HG03432 (cell line): ENCODE results near the gene PCBP3.

ENCODE experiments used
- ATAC-seq: cut with Tn5 transposase; IDR thresholded peaks from one replicate; pipeline ENCODE4 v1.9.1; 2021; ENCODE audit warnings: mild to moderate bottlenecking, moderate library complexity; ENCODE audit not compliant: unreplicated experiment

The PCBP3 gene

DNA sequence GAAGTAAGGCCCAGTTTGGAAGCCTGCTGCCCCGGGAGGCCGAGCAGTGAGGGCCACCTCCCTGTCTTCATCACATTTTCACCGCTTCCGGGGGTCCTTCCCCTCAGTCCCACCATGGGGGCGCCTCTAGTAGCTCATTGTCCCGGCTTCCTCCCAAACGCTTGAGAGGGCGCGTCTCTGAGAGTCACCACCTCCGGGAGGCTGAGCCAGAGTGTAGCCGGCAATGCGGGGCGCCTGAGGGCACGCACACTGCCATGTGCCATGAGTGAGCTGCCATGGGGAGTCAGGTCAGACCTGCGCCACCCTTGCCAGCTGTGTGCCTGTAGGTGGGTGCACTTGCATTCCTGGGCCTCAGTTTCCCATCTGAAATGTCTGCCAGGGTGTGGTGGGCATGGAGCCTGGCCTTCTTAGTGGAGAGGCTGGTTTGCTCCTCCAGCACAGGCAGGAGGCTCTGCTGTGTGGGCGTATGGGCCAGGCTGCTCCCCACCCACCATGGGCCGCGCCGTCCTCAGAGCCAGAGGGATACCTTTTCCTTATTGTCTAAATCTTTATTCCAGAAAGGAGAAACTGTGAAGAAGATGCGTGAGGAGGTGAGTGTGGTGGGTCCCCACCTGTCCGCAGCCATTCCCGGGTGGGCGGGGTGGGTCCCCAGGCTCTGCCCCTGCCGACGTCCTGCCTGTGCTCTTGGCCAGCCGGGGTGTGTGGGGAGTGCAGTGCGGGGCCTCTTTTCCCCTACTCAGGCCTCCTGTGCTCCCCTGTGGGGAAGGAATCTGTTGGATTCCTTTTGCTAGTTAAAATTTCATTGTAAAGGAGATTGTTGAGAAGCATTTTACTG is 256.7 kb downstream of the PCBP3 start:
- no peak for ATAC-seq

DNA sequence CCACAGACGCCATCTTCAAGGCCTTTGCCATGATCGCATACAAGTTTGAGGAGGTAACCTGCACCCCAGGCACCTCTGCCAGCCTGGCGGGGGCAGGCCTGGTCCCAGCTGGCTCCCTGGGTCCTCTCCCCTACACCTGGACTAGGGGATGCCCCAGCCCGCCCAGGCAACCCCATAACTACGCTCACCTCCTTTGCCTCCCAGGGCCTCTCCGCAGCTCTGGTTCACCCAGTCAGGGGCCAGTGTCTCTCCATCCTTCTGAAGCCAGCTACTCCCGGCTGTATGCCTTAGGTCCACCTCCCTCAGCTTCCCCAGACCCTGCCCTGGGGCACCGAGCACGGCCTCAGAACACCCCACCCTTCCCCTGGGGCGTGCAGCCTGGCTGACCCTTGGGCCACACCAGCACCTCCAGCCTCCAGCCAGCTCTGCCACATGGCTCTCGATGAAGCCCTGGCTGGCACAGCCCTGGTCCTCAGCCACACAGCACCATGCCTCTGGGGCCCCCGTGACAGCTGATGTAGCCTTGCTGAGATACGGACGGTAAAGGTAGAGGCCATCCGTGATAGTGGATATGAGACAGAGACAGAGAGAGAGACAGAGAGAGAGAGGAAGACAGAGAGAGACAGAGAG is 257.7 kb downstream of the PCBP3 start:
- no peak for ATAC-seq

DNA sequence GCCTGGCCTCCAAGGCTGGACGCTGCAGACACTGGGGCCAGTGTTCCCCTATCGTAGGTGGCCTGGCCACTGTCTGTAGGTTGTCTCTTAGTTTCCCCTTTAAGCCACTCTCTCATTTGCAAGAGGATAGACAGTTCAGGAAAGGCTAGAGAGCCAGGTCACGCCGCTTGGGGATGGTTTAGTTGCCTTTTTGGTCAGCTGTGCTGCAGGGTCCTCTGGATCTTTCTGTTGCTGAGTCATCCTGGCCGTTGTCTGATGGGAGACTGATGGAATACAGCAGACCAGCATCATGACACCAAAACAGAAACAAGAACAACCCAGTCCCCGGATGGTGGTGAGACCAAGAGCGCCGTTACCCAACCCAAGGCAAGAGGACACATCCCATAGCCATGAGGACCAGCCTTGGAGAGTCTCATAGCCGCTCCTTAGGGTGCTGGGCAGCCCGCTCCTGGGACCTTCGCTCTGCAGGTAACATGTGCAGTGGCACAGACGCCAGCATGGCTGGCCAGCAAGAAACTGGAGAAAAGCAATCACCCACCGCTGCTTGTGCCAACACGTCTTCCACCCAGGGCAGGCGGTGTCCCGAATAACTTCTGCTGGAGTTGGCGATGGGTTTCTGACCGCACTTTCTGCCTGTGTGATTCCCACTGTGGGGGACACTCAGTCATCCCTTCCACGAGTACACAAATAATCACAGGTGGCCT is 258.9 kb downstream of the PCBP3 start:
- ATAC-seq: no peak

DNA sequence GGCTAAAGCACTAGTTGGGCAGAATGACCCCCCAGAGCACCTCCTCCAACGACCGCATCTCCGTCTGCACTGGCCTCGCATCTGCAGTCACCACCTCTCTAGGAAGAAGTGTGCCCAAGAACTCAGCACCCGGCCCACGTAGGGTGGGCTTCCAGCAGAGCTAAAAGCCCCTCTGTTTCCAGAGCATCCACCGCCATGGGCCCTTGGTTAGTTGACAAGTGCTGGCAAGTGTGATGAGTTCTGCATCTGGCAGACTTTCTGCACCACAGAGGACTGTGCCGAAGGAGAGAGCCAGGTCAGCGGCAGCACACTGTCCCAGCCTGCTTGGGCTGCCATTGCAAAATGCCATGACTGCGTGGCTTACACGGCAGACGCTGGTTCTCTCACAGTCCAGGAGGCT is 261.7 kb downstream of the PCBP3 start:
- ATAC-seq: no peak

DNA sequence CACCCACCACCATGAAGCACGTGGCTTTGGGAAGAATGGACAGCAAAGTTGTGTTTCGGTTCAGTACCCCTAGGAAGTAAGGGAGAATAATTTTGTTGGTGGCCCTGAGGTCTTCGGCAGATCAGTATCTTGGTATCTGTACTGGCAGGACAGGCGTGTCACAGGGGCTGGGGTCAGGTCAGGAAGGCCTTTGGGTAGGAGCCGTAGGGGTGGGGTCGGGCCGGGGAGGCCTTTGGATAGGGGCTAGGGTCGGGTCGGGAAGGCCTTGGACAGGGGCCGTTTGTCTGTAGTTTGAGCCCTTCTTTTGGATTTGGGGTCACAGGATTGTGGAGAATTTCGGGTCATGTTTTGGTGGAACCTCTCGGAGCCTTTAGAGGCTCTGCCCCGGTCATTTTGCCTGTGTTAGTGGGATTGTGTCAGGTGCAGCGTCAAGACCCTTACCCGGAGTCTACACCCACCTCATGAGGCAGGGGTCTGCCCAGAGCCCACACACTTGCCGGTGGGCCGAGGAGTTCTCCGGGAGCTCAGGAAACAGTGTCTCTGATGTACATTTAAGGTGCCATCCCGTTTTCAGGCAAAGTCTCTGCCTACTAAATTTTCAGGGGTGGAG is 262.8 kb downstream of the PCBP3 start:
- no peak for ATAC-seq

DNA sequence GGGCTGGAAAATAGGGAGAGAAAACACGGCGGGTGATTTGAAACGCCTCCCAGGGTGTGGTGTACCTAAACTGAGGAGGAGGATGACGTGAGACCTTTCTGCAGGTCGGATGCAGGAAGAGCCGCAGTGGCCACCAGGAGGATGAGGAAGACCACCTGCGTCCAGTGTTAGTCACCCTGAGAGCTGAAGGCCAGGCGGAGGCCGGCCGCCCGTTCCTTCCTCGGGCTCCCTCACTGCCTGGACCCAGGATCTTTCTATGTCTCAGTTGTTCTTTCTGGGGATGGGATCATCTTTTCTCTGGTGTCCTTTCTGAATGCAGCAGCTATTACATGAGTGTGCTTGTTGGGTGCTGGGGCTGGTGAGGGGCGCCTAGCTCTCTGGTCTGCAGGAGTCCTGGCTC is 263.3 kb downstream of the PCBP3 start:
- no peak for ATAC-seq

DNA sequence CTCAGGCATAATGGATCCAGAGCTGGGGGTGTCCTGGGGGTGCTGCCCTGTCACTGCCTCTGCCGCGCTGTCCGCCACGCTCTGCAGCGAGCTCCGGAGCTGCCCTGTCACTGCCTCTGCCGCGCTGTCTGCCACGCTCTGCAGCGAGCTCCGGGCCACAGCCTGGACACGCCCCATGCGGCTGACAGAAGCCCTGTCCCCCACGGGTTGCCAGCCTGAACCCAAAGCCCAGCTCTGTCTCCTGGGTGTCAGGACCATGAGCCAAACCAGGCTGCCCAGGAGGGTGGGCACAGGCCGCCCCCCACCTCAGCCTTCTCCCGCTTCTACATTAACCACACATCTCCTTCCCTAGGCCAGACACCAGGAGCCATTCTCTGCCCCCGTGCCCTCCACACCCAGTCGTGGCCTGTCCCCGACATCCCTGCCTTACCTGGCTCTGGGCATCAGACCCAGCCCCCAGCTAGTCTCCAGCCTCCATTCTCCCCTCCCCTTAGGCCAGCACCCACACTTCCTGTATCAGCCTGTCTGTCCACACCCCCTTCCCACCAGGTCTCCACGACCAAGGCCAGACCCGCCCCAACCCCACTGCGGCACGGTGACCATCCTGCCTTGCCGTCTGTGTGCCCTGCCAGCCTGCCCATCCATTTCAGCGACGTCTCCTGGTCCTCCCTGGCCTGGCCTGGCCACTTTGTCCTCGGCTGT is 265.2 kb downstream of the PCBP3 start:
- no peak for ATAC-seq

DNA sequence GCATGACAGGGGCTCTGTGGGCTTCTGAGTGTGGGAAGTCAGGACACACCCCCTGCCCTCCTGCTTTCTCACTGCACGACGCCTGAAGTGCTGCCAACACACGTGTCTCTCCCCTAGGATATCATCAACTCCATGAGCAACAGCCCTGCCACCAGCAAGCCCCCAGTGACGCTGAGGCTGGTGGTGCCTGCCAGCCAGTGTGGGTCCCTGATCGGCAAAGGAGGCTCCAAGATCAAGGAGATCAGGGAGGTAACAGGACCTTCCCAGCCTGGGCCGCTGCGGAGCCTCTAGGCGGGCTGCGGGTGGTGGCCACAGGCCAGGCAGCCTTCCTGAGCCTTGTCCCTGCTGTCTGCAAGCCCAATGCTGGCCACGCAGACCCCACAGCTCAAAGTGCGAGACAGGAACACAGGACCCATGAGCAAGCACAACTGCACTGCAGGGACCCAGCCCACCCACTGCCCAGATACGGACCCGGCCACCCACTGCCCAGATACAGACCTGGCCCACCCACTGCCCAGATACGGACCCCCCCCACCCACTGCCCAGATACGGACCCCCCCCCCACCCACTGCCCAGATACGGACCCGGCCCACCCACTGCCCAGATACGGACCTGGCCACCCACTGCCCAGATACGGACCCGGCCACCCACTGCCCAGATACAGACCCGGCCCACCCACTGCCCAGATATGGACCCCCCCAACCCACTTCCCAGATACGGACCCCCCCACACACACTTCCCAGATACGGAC is 265.9 kb downstream of the PCBP3 start:
- no peak for ATAC-seq

DNA sequence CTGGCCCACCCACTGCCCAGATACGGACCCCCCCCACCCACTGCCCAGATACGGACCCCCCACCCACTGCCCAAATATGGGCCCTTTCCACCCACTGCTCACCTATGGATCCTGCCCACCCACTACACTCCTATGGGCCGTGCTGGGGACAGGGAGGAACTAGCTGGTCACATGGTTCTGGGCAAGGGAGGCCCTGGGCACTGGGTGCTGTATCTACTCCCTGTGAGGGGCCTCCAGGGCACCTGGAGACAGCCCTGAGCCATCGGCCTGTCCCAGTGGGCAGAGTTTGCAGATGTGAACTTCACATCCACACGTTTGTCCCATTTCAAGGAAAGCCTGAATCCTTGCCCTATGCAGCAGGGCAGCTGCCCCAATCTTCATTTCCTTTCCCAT is 266.6 kb downstream of the PCBP3 start:
- ATAC-seq: no peak

DNA sequence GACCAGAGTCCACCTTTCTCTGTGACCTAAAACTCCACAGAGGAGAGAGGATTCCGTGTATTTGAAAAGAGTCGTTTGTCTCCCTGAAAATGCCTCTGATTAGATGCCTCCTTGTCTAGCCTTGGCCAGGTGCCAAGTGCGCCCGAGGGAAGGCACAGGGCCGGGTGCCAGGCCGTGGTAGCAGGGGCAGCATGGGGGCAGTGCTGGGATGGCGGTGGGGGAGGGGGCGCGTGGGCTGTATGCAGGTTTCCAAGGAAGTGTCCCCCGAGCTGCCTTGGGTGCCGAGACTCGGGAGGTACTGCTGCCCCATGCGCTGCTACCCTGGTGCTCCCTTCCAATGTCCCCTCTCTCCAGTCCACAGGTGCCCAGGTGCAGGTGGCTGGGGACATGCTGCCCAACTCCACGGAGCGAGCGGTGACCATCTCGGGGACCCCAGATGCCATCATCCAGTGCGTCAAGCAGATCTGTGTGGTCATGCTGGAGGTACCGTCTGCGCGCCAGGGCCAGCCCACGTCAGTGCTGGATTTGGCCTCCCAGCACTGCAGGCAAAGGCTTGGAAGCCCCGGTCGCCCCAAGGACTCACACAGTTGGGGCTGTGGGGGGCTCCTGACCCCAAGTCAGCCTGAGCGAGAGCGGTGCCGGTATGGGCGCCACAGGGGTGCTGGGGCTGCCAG is 267.2 kb downstream of the PCBP3 start:
- no peak for ATAC-seq

DNA sequence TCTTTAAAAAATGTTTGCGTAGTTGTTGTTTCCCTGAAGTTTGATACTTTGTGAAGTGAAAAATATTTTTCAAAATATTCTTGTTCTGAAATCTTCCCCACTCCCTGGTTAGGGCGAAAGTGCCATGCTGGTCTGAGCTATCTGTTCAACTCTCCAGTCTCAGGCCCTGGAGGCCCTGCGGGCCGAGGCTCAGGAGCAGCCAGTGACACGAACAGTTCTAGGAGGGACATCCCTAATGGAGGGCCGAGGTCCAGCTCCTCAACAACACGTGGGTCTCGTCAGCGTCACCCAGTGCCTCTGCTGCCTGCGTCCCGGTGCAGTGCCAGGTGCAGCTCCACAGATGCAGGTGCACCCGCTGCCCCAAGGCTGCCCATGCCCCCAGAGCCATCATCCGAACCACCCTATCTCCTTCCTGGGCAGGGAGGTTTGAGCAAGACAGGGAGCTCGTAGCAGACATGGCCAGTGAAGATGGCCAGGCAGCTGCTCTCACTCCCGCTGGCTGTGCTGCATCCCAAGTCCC is 268.3 kb downstream of the PCBP3 start:
- ATAC-seq: no peak

DNA sequence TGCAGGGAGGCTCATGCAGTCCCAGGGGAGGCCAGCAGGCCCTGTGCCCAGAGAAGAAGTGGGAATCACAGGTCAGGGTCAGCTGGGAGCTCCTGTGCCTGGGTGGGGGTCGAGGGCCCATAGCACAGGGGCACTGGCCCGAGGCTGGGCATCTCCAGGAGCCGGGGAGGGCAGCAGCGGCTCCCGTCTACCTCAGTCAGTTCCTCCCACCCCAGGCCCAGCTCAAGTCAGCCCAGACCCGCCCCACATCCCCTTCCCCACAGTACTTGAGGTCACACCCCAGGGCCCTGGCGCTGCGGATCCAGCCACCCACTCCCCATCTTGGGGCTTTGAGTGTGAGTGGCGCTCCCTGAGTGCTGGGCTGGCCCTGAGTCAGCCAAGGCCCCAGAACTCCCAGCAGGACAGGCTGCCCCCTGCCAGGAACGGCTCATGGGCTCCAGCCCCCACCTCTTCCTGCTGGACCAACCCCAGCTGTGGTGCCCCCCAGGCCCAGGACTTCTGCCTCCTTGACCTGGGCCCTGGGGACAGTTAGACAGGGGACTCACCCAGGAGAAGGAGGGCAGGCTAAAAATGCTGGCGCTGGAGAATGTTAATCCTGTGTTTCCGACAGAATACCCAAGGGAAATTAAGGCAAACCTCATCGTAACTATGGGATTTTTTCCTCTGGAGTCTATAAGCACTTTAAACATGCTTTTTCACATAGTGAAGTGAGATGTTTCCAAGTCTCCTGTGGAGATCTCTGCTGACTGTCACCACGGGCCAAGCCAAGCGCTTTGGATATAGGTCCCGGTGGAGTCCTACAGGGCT is 269.3 kb downstream of the PCBP3 start:
- no peak for ATAC-seq

DNA sequence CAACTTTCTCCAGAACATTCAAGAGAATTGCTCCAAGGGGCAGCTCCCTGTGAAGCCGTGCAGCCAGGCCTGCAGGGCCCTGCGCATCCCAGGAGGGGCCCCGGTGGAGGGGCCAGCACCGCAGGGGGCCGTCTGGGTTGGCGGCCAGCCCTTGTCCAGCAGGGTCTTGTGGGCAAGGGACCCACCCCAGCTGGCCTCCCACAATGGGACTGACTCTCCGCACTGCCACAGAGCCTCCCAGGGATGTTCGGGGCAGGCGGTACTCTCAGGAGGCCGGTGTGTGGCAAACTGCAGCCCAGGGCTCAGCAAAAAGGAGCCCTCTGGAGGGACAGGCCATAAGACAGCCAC is 269.9 kb downstream of the PCBP3 start:
- ATAC-seq: no peak

DNA sequence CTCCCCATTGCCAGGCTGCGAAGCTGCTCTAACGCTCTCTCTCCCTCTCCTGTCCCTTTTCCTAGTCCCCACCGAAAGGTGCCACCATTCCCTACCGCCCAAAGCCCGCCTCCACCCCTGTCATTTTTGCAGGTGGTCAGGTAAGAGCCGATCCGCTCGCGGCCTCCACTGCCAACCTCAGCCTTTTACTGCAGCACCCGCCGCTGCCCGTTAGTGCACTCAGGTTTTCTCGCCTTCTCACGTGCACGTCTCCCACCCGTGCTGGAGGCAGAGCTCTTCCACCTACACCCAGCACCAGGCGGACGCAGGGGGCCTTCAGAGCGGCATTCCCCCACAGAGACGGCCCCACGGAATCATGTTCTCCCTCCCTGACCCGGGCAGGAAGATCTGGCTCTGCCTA is 270.4 kb downstream of the PCBP3 start:
- no peak for ATAC-seq

DNA sequence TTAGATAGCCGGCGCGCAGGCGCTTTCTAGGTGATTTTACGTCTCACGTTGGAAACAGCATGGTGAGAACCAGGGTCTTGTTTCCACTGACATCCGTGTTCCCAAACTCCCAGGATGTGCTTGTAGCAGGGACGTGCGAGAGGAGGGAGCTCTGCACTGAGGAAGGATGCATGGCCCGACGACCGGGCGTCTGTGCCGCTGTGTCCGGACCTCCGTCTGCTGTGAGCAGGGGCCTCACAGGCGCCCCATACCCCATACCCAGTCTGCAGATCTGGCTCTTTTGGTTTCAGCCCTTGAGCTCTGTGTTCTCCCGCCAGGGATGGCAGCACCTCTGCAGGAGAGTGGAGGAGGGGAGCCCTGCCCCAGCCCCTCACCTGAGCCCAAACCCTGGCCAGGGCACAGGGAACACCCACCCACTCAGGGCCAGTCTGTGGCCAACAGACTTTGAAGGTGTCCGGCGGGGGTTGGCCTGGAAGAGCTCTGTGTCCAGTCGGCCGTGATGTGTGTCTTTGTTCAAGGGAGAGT is 270.9 kb downstream of the PCBP3 start:
- ATAC-seq: no peak

DNA sequence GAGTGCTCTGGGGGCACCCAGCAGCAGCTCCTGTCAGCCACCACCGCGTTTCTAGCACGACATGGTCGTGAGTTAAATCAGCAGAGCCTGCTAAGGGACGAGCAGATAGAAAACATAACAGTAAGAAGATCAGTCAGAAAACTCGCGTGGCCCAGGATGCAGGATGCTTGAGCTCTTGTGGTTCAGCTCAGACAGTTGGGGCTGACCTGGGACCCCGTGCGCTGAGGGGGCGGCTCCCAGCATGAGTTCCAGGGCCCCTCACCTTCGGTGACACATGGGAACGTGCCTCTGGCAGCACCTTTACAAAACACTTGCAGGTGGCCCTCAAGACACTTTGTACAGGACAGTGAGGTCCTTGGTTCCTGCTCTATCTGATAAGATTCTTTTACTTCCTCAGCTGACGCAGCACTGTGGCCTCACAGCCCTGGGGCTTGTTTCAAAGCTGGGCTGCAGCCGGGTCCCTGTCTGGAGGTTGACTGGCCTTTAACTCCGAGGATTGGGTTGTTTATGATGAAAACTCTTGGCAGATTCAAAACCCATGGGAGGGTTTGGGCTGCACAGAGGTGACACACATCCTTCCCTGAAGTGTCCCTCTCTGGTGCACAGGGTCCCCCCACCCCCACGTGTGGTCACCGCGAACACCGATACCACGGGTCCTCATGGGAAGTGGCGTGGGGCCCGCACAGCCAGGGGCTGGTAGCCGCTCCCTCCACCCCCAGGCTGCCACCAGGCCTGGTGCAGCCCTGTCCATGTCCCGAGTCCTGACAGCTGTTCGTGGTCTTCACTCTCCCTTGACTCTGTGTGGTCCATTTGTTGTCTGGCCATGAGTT is 272.7 kb downstream of the PCBP3 start:
- ATAC-seq: no peak

DNA sequence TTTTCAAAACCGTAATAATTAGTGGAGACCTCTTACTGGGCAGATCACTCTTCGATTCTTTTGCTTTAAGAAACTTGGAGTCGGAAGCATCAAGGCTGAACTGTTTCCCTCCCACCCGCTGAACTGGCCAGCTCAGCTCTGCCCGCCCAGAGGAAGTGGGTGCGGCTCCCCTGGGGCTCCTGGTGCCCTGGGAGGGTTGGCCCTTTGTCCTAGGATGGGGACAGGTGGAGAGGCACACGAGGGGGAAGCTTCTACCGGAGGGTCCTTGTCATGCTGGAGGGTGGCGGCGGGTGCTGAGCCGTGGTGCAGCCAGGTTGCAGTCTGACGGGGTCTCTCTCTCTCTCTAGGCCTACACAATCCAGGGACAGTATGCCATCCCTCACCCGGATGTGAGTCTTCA is 273.7 kb downstream of the PCBP3 start:
- no peak for ATAC-seq

DNA sequence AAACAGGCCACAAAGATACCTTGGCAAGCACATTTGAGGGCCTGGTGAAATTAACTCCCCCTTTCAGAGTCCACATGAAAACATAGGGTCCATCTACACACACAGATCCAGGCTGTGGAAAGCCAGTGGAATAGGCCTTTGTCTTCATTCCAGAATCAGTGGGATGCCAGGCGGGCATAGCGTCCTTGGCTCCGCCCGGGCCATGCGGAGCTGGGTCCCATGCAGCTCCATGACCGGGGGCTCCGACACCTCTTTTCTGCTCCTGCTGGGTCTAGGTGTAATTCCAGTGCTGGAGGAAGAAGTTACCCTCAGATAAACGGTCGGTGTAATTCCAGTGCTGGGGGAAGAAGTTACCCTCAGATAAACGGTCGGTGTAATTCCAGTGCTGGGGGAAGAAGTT is 274.5 kb downstream of the PCBP3 start:
- ATAC-seq: no peak
